ENCODE data around the gene CACNA1H.

Gene CACNA1H

DNA sequence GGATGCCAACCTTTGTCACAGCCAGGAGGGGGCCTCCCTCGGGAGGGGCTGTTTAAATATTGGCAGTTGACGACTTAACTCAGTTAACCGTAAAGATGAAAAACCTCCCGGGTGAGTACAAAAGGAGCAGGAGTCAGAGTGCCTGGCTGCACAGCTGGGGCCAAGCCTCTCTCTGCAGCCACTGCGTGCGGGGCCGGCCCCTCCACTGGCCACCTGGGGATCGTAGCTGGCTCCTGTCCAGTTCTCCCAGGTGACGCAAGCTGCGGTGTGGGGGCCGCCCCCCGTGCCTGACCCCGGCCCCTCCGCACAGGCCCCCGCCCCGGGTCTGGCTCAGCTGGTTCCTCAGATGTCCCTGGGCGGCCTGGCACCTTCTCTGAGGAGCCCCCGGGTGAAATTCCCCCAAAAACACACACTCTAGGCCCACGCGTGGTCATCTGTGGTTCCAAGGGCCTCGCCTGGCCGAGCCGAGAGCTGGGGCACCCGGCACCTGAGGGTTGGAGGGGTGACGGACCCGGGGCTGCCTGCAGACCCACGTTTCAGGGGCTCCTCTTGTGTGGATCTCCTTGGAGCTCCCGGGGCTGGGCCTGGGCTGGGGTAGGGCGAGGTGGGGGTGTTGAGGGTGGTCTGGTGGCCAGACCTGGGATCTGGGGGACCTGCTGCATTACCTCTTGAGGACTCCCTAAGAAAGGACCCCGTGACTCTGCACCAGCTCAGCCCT lies 7.4 kb upstream of the CACNA1H start:
- Histone ChIP-seq H4K20me1 (ENCODE audit: low read depth, low read length) (no peaks in the 10 kb centered on the region), H2AFZ (ENCODE audit: low read depth, low read length, severe bottlenecking) (no peak overlapping the region), H3K27me3 (ENCODE audit: low read length) (no peaks in the 10 kb centered on the region), H3K36me3 (ENCODE audit: low read length) (no peaks in the 10 kb centered on the region), H3K4me3 (ENCODE audit: insufficient read depth, low read length, poor library complexity, severe bottlenecking) (no peak overlapping the region), H3K9me2 (replicated peaks; ENCODE audit: insufficient read depth, low read length) (no peaks in the 10 kb centered on the region), H3K79me2 (ENCODE audit: insufficient read depth, low read length) (no peaks in the 10 kb centered on the region), H3K4me2 (ENCODE audit: low read depth, low read length, poor library complexity, severe bottlenecking) (no peak overlapping the region), H3K9me3 (ENCODE audit: insufficient read depth, low read length) (no peaks in the 10 kb centered on the region), H3K27ac (ENCODE audit: low read depth, low read length) (no peak overlapping the region), H3K9ac (ENCODE audit: low read length) (no peak overlapping the region), H3F3A (ENCODE audit: insufficient read depth) (no peaks in the 10 kb centered on the region)
- TF ChIP-seq, protein P1, sequence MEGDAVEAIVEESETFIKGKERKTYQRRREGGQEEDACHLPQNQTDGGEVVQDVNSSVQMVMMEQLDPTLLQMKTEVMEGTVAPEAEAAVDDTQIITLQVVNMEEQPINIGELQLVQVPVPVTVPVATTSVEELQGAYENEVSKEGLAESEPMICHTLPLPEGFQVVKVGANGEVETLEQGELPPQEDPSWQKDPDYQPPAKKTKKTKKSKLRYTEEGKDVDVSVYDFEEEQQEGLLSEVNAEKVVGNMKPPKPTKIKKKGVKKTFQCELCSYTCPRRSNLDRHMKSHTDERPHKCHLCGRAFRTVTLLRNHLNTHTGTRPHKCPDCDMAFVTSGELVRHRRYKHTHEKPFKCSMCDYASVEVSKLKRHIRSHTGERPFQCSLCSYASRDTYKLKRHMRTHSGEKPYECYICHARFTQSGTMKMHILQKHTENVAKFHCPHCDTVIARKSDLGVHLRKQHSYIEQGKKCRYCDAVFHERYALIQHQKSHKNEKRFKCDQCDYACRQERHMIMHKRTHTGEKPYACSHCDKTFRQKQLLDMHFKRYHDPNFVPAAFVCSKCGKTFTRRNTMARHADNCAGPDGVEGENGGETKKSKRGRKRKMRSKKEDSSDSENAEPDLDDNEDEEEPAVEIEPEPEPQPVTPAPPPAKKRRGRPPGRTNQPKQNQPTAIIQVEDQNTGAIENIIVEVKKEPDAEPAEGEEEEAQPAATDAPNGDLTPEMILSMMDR (IDR thresholded peaks at IDR 0.05; ENCODE audit: insufficient read depth, low read length, poor library complexity, severe bottlenecking): no peak
- no peak for TF ChIP-seq EZH2phosphoT487 (conservative IDR thresholded peaks at IDR 0.05; ENCODE audit: low read length)

DNA sequence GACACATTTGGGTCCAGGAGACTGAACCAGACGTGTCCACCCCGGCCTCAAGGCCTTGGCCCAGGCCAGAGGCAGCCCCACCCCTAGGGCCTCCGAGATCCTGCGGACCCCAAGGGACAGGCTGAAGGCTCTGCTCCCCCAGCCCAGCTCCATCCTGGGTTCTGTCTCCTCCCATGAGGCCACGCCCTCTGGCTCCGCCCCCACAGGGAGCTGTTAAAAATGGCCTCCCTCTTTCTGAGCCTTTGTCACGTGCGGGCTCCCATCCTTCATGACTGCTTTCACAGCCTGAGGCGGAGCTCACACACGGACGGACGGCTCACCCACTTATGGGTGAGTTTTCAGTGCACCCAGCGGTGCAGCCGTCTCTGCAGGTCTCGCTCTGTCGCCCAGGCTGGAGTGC lies 6.5 kb upstream of the CACNA1H start:
- H3K4me2 ChIP-seq (ENCODE audit: low read depth, low read length, poor library complexity, severe bottlenecking): no peak overlapping the region
- H3F3A ChIP-seq (ENCODE audit: insufficient read depth): no peaks in the 10 kb centered on the region
- no peaks in the 10 kb centered on the region for H3K9me3 ChIP-seq (ENCODE audit: insufficient read depth, low read length)
- H3K4me3 ChIP-seq (ENCODE audit: insufficient read depth, low read length, poor library complexity, severe bottlenecking): no peak overlapping the region
- no peak overlapping the region for H3K9ac ChIP-seq (ENCODE audit: low read length)
- H3K79me2 ChIP-seq (ENCODE audit: insufficient read depth, low read length): no peaks in the 10 kb centered on the region
- H3K27me3 ChIP-seq (ENCODE audit: low read length): no peaks in the 10 kb centered on the region
- H3K36me3 ChIP-seq (ENCODE audit: low read length): no peaks in the 10 kb centered on the region
- H2AFZ ChIP-seq (ENCODE audit: low read depth, low read length, severe bottlenecking): no peak overlapping the region
- no peak overlapping the region for H3K27ac ChIP-seq (ENCODE audit: low read depth, low read length)
- H4K20me1 ChIP-seq (ENCODE audit: low read depth, low read length): no peaks in the 10 kb centered on the region
- no peak for TF ChIP-seq EZH2phosphoT487 (conservative IDR thresholded peaks at IDR 0.05; ENCODE audit: low read length)
- TF ChIP-seq, protein P1 (IDR thresholded peaks at IDR 0.05; ENCODE audit: insufficient read depth, low read length, poor library complexity, severe bottlenecking): no peak
- no peaks in the 10 kb centered on the region for H3K9me2 ChIP-seq (replicated peaks; ENCODE audit: insufficient read depth, low read length)

DNA sequence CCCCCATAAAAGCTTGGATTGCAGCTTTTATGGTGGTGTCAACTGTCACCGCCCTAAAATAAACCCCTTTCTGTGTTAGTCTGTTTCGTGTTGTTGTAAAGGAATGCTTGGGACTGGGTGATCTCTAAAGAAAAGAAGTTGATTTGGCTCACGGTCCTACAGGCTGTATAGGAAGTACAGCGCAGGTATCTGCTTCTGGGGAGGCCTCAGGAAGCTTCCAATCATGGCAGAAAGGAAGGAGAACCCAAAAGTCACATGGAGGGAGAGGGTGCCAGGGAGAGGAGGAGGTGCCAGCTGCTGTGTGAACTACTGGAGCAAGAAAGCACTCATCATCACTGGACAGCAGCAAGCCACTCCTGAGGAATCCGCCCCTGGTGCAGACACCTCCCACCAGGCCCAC lies 5.9 kb upstream of the CACNA1H start:
- H3K4me3 ChIP-seq (ENCODE audit: insufficient read depth, low read length, poor library complexity, severe bottlenecking): no peak overlapping the region
- no peak for TF ChIP-seq EZH2phosphoT487 (conservative IDR thresholded peaks at IDR 0.05; ENCODE audit: low read length)
- TF ChIP-seq, protein P1 (IDR thresholded peaks at IDR 0.05; ENCODE audit: insufficient read depth, low read length, poor library complexity, severe bottlenecking): no peak
- no peaks in the 10 kb centered on the region for H3K9me3 ChIP-seq (ENCODE audit: insufficient read depth, low read length)
- no peaks in the 10 kb centered on the region for H3K9me2 ChIP-seq (replicated peaks; ENCODE audit: insufficient read depth, low read length)
- H4K20me1 ChIP-seq (ENCODE audit: low read depth, low read length): no peaks in the 10 kb centered on the region
- no peak overlapping the region for H2AFZ ChIP-seq (ENCODE audit: low read depth, low read length, severe bottlenecking)
- no peaks in the 10 kb centered on the region for H3K36me3 ChIP-seq (ENCODE audit: low read length)
- no peak overlapping the region for H3K4me2 ChIP-seq (ENCODE audit: low read depth, low read length, poor library complexity, severe bottlenecking)
- no peak overlapping the region for H3K9ac ChIP-seq (ENCODE audit: low read length)
- H3K79me2 ChIP-seq (ENCODE audit: insufficient read depth, low read length): no peaks in the 10 kb centered on the region
- H3K27ac ChIP-seq (ENCODE audit: low read depth, low read length): no peak overlapping the region
- no peaks in the 10 kb centered on the region for H3K27me3 ChIP-seq (ENCODE audit: low read length)
- H3F3A ChIP-seq (ENCODE audit: insufficient read depth): no peaks in the 10 kb centered on the region

Data from SU-DHL-6 (cell line).